GM21528 (cell line): ENCODE results near the gene SLC36A3.

Source experiments
- ATAC-seq: cut with Tn5 transposase; IDR thresholded peaks from one replicate; pipeline ENCODE4 v1.9.1; 2021; ENCODE audit warnings: mild to moderate bottlenecking, moderate library complexity; ENCODE audit not compliant: unreplicated experiment, low FRiP score

SLC36A3 gene

GRCh38 chr5:151303666-151304065 is at the start of gene SLC36A3:
Gene SLC36A3 (minus strand): TSS chr5:151303766. CDS start chr5:151303354, 412 bp downstream.
- ATAC-seq: no peak

- no peak for ATAC-seq
Observed at GRCh38 chr5:151351671-151352070, 48.1 kb upstream of the SLC36A3 start.

- no peak for ATAC-seq
Observed at GRCh38 chr5:151348789-151349188, 45.2 kb upstream of the SLC36A3 start.

GRCh38 chr5:151347369-151347768 is 43.8 kb upstream of the SLC36A3 start, which contains the start of gene SLC36A2:
Gene SLC36A2 (minus strand): TSS chr5:151347559. CDS start chr5:151347460, 99 bp downstream.
- no peak for ATAC-seq

- ATAC-seq: no peak
Observed at GRCh38 chr5:151345808-151346478, 42.4 kb upstream of the SLC36A3 start.

GRCh38 chr5:151345187-151345807 is 41.7 kb upstream of the SLC36A3 start:
- ATAC-seq: no peak

GRCh38 chr5:151344088-151344487 is 40.5 kb upstream of the SLC36A3 start:
- ATAC-seq: no peak

- no peak for ATAC-seq
Observed at GRCh38 chr5:151340004-151340403, 36.4 kb upstream of the SLC36A3 start.

- no peak for ATAC-seq
Observed at GRCh38 chr5:151338734-151339133, 35.2 kb upstream of the SLC36A3 start.

GRCh38 chr5:151332857-151333256 is 29.3 kb upstream of the SLC36A3 start:
- no peak for ATAC-seq

GRCh38 chr5:151328734-151329133 is 25.2 kb upstream of the SLC36A3 start:
- ATAC-seq: no peak

- ATAC-seq: no peak
Observed at GRCh38 chr5:151327585-151327984, 24.0 kb upstream of the SLC36A3 start.

- ATAC-seq: no peak
Observed at GRCh38 chr5:151326266-151326665, 22.7 kb upstream of the SLC36A3 start.

- no peak for ATAC-seq
Observed at GRCh38 chr5:151320481-151320880, 16.9 kb upstream of the SLC36A3 start.

GRCh38 chr5:151318850-151319732 is 15.5 kb upstream of the SLC36A3 start:
- no peak for ATAC-seq

GRCh38 chr5:151317871-151318270 is 14.3 kb upstream of the SLC36A3 start:
- no peak for ATAC-seq

GRCh38 chr5:151315998-151316597 is 12.5 kb upstream of the SLC36A3 start:
- ATAC-seq: no peak

- ATAC-seq: no peak
Observed at GRCh38 chr5:151313357-151313756, 9.8 kb upstream of the SLC36A3 start.

GRCh38 chr5:151312756-151313324 is 9.3 kb upstream of the SLC36A3 start:
- no peak for ATAC-seq

- ATAC-seq: no peak
Observed at GRCh38 chr5:151310932-151311331, 7.4 kb upstream of the SLC36A3 start.
